Activated naive CD4-positive, alpha-beta T cell treated with anti-CD3 and anti-CD28 coated beads, Interleukin-2, amount 50 U/mL, for 72 hours (primary cell): ENCODE measurements around the gene SCFD2. TPM values are rescaled to one million over a fixed set of nuclear protein-coding genes. Genes with fewer than 3 reads are reported as not detected.
"Not testable (repeated sequence)": the region's sequence is repeated elsewhere in the genome, so short reads cannot be mapped to it uniquely, and the experiment has no call there.

ENCODE experiments used
- ATAC-seq, 2 donors: fragments of 150-1000 bp; cut with Tn5 transposase; 2 replicates each; pipeline ENCODE4 v1.10.0; 2021; ENCODE audit warnings: mild to moderate bottlenecking in 2 of 2, moderate library complexity in 2 of 2
- DNase-seq, 2 donors: peaks; one replicate each; pipeline ENCODE4 v3.0.0; 2021 to 2022; ENCODE audit warnings: low spot score in 2 of 2
- H3K27ac Mint-ChIP-seq, 2 donors: one replicate each; pipeline ENCODE4 v1.8.0; 2022; ENCODE audit warnings: mild to moderate bottlenecking in 2 of 2, mixed read lengths in 2 of 2
- H3K36me3 Mint-ChIP-seq, 2 donors: one replicate each; pipeline ENCODE4 v1.8.0; 2022; ENCODE audit warnings: mixed read lengths in 2 of 2
- H3K9me3 Mint-ChIP-seq, 2 donors: one replicate each; pipeline ENCODE4 v1.8.0; 2022; ENCODE audit warnings: mixed read lengths in 2 of 2
- total RNA-seq, 2 donors: library from RNA; stranded (reverse); gene quantifications; one replicate each; pipeline ENCODE4 v1.2.3, GENCODE V29; 2022

SCFD2 gene
- total RNA-seq, 2 donors from 2014 or later, result 15.6 to 29.1 TPM

GRCh38 chr4:53088152-53088551 is 277.7 kb downstream of the SCFD2 start:
- Mint-ChIP-seq H3K27ac (no peak overlapping the region), H3K36me3 (peaks cover 28 to 42% of the 10 kb centered on the region in 2 donors), H3K9me3 (peaks cover 24 to 39% of the 10 kb centered on the region in 2 donors)
- DNase-seq (no peak), ATAC-seq (no peak)

GRCh38 chr4:53076374-53076958 is 289.4 kb downstream of the SCFD2 start:
- no peak for DNase-seq
- peaks cover 4 to 13% of the 10 kb centered on the region in 2 donors for H3K36me3 Mint-ChIP-seq
- peaks cover 0 to 4% of the 10 kb centered on the region in 2 donors for H3K9me3 Mint-ChIP-seq
- H3K27ac Mint-ChIP-seq, result no peak overlapping the region
- no peak for ATAC-seq

DNA sequence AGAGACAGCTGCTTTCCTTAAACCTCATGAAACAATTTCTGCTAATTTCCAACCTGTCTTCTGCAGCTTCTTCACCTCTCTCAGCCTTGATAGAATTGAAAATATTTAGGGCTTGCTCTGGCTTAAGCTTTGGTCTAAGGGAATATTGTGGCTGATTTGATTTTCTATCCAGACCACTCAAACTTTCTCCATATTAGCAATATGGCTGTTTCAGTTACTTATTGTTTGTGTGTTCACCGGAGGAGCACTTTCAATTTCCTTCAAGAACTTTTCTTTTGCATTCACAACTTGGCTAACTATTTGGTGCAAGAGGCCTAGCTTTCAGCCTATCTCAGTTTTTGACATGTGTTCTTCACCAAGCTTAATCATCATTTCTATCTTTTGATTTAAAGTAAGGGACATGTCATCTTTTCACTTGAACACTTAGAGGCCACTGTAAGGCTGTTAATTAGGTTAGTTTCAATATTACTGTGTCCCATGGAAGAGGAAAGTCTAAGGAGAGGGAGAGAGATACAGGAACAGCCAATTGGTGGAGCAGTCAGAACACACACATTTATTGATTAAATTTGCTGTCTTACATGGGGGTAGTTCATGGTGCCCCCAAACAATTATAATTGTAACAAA is 290.6 kb downstream of the SCFD2 start:
- DNase-seq (no peak), ATAC-seq (peak in 1 of 2 donors; percentile 85)
- Mint-ChIP-seq H3K36me3 (peaks cover 10 to 21% of the 10 kb centered on the region in 2 donors), H3K9me3 (peaks cover 0 to 8% of the 10 kb centered on the region in 2 donors), H3K27ac (peak overlapping the region; percentile 48 to 62)

DNA sequence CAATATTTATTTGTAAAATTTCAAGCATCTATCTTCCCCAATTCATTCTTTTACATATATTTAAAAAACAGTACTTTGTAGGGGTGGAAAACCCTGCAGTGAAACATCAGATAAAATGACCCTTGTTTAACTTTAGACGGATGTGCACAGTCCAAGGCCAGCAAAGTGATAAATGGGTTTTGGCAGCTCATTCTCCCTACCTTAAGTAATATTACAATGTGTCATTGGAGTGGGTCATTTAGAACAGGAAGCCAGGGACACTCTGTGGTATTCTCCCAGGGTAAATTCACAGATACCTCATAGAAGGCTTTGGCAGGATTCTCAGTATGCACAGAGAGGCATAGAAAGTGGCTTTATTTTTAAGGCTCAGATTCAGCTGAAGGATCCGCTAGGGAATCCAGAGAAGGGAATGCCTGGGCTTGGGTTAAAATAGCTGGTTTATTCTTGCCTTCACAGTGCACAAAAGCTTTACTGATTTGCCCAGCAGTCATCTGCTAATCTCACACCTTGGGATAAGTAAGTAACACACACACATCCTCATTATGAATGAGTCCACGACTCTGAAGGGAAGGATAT is 297.0 kb downstream of the SCFD2 start:
- ATAC-seq, result no peak
- H3K36me3 Mint-ChIP-seq, result peaks cover 34 to 46% of the 10 kb centered on the region in 2 donors
- no peak for DNase-seq
- H3K27ac Mint-ChIP-seq, result no peak overlapping the region
- H3K9me3 Mint-ChIP-seq, result peaks cover 9 to 29% of the 10 kb centered on the region in 2 donors

DNA sequence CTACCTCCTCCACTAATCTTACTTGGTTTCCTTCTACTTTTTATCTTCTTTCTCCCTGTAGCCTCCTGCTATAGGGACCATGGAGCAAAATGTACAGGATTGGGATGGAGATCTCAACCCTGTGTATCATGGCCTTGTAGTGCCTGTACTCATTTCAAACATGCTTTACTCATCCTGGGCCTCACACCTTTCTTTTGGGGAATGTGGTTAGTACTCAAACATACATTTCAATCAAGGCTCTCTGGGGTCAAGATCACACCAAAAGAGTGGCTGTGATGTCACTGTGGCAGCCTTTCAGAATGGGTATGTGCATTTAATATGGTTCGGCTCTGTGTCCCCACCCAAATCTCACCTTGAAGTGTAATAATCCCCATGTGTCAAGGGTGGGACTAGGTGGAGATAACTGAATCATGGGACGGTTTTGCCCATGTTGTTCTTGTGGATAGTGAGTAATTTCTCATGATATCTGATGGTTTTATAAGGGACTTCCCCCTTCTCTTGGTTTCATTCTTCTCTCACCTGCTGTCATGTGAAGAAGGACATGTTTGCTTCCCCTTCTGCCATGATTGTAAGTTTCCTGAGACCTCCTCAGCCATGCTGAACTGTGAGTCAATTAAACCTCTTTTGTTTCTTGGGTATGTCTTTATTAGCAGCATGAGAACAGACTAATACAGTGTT is 298.6 kb downstream of the SCFD2 start:
- ATAC-seq (peak; percentile 86 to 87), DNase-seq (no peak)
- Mint-ChIP-seq H3K36me3 (peaks cover 31 to 46% of the 10 kb centered on the region in 2 donors), H3K27ac (peak overlapping the region in 1 of 2 donors; percentile 24), H3K9me3 (peaks cover 9 to 26% of the 10 kb centered on the region in 2 donors)

- DNase-seq, result no peak
- peaks cover 30 to 39% of the 10 kb centered on the region in 2 donors for H3K36me3 Mint-ChIP-seq
- peaks cover 9 to 26% of the 10 kb centered on the region in 2 donors for H3K9me3 Mint-ChIP-seq
- ATAC-seq, result no peak
- H3K27ac Mint-ChIP-seq, result no peak overlapping the region
These were observed 299.7 kb downstream of the SCFD2 start for GRCh38 chr4:53066155-53066554.

DNA sequence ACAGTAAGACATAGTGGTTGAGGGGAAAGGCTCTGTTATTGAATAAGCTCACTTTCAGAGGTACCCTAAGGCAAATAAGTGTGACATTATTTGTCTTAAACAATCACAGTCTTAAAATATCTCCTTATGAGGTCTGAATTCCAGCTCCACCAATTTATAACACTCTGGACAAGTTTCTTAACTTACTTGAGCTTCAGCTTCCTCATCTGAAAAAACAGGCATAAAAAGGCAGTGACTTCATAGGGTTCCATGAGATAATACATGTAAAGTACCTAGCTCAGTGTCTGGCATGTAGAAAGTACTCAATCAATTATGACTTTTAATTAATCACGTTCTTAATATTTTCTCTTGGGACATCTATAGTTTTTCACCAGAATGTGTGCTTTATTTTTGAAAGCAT is 301.3 kb downstream of the SCFD2 start:
- Mint-ChIP-seq H3K36me3 (peaks cover 25 to 32% of the 10 kb centered on the region in 2 donors), H3K27ac (no peak overlapping the region), H3K9me3 (peaks cover 9 to 22% of the 10 kb centered on the region in 2 donors)
- DNase-seq (no peak), ATAC-seq (no peak)

DNA sequence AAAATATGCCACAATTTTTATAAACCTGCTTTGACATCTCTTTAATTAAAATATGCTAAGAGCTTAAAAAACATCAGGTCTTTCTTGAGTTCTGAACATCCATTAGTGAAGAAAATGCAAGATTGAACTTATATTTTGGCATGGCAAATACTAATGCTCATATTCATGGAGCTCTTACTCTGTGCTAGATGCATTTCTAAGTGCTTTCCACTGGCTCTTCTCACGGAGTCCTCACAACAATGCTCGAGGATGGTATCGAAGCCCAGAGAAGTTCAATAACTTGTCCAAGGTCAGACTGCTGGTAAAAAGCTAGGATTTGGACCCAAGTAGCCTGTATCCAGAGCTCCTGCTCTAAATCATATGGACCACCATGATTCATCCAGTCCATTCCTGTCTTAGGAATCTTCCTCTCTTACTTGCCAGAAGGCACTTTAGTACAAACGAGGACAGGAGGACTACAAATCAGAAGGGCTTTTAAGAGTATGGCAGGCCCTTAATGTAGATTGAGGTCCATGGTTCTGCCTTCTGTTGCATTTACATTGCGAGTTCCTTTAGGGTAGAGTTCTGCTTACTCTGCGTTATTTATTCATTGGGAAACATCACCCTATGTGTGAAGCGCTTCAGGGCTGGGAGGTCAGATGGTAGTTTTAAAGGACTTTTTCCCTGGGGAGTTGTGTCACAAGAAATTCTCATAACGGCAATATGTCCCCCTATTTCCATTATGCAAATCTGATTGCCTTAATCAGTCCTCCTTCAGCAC is 304.6 kb downstream of the SCFD2 start:
- ATAC-seq, result no peak

DNA sequence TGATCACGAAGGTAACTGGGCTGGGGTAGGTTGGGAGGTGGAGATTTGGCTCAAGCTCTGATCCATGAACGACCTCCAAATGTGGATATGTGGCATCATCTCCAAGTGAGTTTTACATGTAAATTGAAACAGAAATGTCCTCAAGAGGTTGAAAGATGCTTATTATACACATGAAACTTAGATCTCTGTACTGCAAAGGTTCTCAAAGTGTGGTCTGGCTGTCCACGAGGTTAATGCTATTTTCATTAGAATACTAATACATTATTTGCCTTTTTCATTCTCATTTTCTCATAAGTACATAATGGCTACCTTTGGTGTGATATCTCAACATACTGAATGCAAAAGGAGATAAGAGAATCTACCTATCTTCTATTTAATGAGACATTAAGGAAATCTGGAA is 305.6 kb downstream of the SCFD2 start:
- H3K36me3 Mint-ChIP-seq, result peaks cover 11 to 13% of the 10 kb centered on the region in 2 donors
- peaks cover 0 to 4% of the 10 kb centered on the region in 2 donors for H3K9me3 Mint-ChIP-seq
- ATAC-seq (no peak), DNase-seq (no peak)
- no peak overlapping the region for H3K27ac Mint-ChIP-seq

More for the DNA sequence above, 304.6 kb downstream of the SCFD2 start:
- DNase-seq, result no peak
- Mint-ChIP-seq H3K27ac (peak overlapping the region in 1 of 2 donors; percentile 65), H3K36me3 (peaks cover 11 to 13% of the 10 kb centered on the region in 2 donors), H3K9me3 (peaks cover 0 to 4% of the 10 kb centered on the region in 2 donors)

DNA sequence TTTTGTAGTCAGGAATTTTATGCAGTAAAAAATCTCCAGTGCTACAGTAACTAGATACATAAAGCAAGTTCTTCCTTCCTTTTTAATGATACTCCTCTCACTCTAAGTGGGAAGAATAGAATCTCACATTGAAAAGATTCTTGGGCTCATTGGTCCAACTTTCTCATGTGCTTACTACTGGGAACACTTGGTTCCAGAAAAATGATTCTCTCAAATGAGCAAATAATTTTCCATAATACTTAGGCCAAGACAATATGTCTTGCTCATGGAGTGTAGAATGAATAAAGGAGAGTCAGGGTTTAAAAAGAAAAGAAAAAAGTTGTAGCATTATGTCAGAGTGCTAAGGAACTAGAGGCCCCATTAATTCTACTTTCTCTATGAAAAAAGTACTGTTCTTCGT is 306.0 kb downstream of the SCFD2 start:
- ATAC-seq (no peak), DNase-seq (no peak)
- Mint-ChIP-seq H3K36me3 (peaks cover 11 to 13% of the 10 kb centered on the region in 2 donors), H3K27ac (no peak overlapping the region), H3K9me3 (peaks cover 0 to 4% of the 10 kb centered on the region in 2 donors)

DNA sequence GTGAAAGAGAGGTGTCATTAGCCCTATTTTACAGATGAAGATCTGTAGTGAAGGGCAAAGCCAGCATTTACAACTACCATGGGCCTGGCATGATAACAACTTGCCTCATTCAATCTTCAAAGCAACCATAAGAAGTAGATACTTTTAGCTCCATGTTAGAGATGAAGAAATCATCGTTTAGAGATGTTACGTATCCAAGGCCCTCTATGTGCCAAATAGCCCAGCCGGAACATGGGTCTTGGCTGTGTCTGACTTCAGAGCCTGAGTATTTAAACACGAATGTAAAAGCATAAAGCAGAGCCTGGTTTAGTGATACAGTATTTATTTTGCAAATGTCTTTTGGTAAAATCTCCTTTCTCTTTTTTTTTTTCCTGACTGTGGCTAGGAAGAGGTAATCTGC is 306.6 kb downstream of the SCFD2 start:
- H3K9me3 Mint-ChIP-seq, result peaks cover 0 to 4% of the 10 kb centered on the region in 2 donors
- H3K36me3 Mint-ChIP-seq, result peaks cover 11 to 13% of the 10 kb centered on the region in 2 donors
- no peak overlapping the region for H3K27ac Mint-ChIP-seq
- no peak for ATAC-seq
- DNase-seq, result no peak

GRCh38 chr4:53057679-53058078 is 308.2 kb downstream of the SCFD2 start:
- H3K36me3 Mint-ChIP-seq, result peaks cover 12 to 18% of the 10 kb centered on the region in 2 donors
- ATAC-seq, result no peak

DNA sequence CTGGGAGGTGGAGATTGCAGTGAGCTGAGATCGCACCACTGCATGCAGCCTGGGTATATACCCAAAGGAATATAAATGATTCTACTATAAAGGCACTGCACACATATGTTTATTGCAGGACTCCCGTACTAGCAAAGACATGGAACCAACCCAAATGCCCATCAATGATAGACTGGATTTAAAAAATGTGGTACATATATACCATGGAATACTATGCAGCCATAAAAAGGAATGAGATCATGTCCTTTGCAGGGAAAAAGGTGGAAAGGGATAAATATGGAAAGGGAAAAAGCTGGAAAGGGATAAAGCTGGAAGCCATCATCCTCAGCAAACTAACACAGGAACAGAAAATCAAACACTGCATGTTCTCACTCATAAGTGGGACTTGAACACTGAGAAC is 308.8 kb downstream of the SCFD2 start:
- not testable (repeated sequence) for ATAC-seq, DNase-seq, H3K27ac Mint-ChIP-seq, H3K9me3 Mint-ChIP-seq
- H3K36me3 Mint-ChIP-seq, result peaks cover 18 to 23% of the 10 kb centered on the region in 2 donors

More at GRCh38 chr4:53057679-53058078, 308.2 kb downstream of the SCFD2 start:
- Mint-ChIP-seq H3K9me3 (peaks cover 0 to 4% of the 10 kb centered on the region in 2 donors), H3K27ac (no peak overlapping the region)
- no peak for DNase-seq

DNA sequence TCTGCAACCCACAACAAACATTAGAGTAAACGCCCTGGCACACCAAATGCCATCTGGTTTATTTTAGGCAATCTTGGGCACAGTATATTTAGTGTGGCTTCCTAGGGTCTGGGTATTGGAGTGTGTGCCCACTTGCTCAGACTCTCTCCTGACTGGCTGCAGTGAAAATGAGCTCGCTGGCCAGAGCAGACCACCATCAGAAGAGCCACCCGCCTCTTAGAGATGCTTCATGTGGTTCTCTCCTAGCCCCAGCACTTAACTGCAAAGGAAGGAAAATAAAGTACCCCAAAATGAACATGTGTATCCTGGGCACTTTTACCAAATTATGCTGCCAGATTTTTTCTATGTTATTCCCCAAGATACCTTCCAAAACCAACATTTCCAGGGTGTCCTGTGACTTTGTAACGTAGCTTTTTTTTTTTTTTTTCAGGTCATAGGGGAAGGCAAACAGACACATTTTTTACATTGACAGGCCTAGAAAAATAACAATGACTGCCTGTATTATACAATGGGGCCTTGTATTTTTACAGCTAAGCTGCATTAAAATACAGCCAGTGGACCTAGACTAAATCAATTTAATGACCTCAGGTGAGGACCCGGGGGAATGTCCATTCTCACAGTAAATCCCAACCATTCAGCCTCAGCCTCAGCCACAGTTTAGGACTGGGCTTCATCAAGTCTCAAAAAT is 310.0 kb downstream of the SCFD2 start:
- Mint-ChIP-seq H3K27ac (no peak overlapping the region), H3K9me3 (peaks cover 0 to 11% of the 10 kb centered on the region in 2 donors), H3K36me3 (peaks cover 20 to 24% of the 10 kb centered on the region in 2 donors)
- no peak for ATAC-seq
- DNase-seq, result no peak

DNA sequence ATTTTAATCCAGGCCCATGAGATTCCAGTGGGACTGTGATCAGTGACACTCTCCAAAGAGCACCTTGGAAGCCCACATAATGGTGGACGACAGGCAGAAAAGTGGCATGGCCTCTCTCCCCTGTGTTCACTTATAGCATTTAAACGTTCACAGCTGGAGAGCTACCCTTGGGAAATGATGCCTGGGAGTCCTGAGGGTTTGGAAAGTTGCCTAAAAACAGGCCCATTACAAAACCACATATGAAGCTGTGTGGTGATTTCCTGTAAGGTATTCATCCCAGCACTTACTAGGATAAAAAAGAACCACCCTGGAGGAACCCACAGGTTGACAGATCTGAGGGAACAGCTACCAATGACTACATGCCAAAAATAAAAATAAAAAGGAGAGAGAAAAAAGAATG is 310.6 kb downstream of the SCFD2 start:
- H3K9me3 Mint-ChIP-seq, result peaks cover 0 to 11% of the 10 kb centered on the region in 2 donors
- no peak for ATAC-seq
- H3K27ac Mint-ChIP-seq, result peak overlapping the region in 1 of 2 donors; percentile 70
- DNase-seq, result no peak
- peaks cover 20 to 30% of the 10 kb centered on the region in 2 donors for H3K36me3 Mint-ChIP-seq

DNA sequence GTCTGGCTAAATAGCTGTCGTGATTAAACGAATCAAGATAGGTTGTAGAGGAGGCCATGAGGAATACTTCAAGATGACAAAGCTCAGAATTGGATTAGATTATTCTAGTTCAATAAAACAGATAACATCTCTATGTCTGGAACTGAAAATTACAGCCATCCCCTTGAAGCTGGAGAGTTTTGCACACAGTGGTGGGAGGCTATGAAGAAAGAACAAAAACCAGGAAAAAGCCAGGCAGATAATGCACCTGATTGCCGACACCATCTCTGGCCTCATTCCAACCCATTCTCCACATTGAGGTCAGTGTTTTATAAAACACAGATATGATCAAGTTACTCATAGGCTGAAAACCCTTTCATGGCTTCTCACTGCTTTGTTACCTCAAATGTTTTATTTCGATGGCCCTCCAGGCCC is 315.5 kb downstream of the SCFD2 start:
- DNase-seq (no peak), ATAC-seq (no peak)
- H3K36me3 Mint-ChIP-seq, result peaks cover 9 to 29% of the 10 kb centered on the region in 2 donors
- peaks cover 0 to 6% of the 10 kb centered on the region in 2 donors for H3K9me3 Mint-ChIP-seq
- peak overlapping the region in 1 of 2 donors; percentile 47 for H3K27ac Mint-ChIP-seq
